Stimulated activated memory B cell treated with anti-CD40 and anti-IgM and Interleukin-4, amounts not matched to agents 10 μg/mL and 1 μg/mL and 100 μg/mL, for 72 hours (primary cell): ENCODE results near the gene SLC22A4.

Experiments used
- ATAC-seq: fragments of 150-1000 bp; cut with Tn5 transposase; 2 replicates; pipeline ENCODE4 v1.10.0; 2021
- H3K27ac Mint-ChIP-seq: one replicate; pipeline ENCODE4 v1.8.0; 2022; ENCODE audit warnings: mild to moderate bottlenecking, mixed read lengths
- H3K27me3 Mint-ChIP-seq: one replicate; pipeline ENCODE4 v1.8.0; 2022; ENCODE audit warnings: mixed read lengths
- H3K36me3 Mint-ChIP-seq: one replicate; pipeline ENCODE4 v1.8.0; 2022; ENCODE audit warnings: mixed read lengths
- H3K4me1 Mint-ChIP-seq: one replicate; pipeline ENCODE4 v1.8.0; 2022; ENCODE audit warnings: mixed read lengths
- H3K4me3 Mint-ChIP-seq: one replicate; pipeline ENCODE4 v1.8.0; 2022; ENCODE audit warnings: mild to moderate bottlenecking, moderate library complexity, mixed read lengths
- H3K9me3 Mint-ChIP-seq: one replicate; pipeline ENCODE4 v1.8.0; 2022; ENCODE audit warnings: mixed read lengths

Gene SLC22A4

GRCh38 chr5:132321109-132321721 is 27.0 kb downstream of the SLC22A4 start:
- Mint-ChIP-seq H3K36me3 (peaks cover 22% of the 10 kb centered on the region), H3K27ac (no peak overlapping the region), H3K4me1 (no peaks in the 10 kb centered on the region), H3K9me3 (no peaks in the 10 kb centered on the region), H3K27me3 (no peaks in the 10 kb centered on the region), H3K4me3 (no peak overlapping the region)
- ATAC-seq = no peak

DNA sequence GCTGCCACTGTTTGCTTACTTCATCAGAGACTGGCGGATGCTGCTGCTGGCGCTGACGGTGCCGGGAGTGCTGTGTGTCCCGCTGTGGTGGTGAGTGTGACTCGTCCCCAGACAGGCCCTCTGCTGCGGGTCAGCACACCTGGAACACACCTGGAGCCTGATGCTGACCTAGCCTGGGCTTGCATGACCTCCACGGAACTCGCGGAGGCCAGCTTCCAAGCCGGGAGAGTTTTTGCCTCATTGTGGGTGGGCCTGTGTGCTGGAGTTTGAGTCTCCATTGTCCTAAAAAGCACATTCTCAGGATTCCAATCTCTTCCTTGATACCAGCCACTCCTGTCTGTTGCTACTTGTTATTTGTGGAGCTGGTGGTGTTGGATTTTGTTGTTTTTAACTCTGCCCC is 28.1 kb downstream of the SLC22A4 start:
- Mint-ChIP-seq H3K36me3 (peaks cover 22% of the 10 kb centered on the region), H3K27me3 (no peaks in the 10 kb centered on the region), H3K9me3 (no peaks in the 10 kb centered on the region), H3K4me1 (no peaks in the 10 kb centered on the region), H3K4me3 (no peak overlapping the region), H3K27ac (no peak overlapping the region)
- no peak for ATAC-seq

DNA sequence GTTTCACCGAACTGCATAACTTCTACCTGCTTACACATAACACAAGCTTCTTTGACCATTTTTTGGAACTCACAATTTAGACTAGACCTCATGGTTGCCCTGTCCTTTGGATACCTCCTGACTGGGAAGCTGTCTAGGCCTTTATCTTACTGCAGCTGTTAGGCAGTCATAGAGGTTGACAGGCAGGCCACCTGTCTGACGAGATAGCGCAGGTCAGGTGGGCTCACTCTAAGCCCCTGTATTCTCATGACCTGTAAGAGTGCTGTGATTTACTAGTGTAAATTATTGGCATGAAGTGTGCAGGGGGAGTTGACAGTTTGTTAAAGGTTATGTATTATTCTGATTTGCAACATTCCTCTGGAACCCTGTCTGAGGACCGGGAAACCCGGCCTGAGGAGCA is 29.0 kb downstream of the SLC22A4 start:
- Mint-ChIP-seq H3K9me3 (no peaks in the 10 kb centered on the region), H3K27me3 (no peaks in the 10 kb centered on the region), H3K36me3 (peaks cover 29% of the 10 kb centered on the region), H3K4me1 (no peaks in the 10 kb centered on the region), H3K27ac (no peak overlapping the region), H3K4me3 (no peak overlapping the region)
- no peak for ATAC-seq

DNA sequence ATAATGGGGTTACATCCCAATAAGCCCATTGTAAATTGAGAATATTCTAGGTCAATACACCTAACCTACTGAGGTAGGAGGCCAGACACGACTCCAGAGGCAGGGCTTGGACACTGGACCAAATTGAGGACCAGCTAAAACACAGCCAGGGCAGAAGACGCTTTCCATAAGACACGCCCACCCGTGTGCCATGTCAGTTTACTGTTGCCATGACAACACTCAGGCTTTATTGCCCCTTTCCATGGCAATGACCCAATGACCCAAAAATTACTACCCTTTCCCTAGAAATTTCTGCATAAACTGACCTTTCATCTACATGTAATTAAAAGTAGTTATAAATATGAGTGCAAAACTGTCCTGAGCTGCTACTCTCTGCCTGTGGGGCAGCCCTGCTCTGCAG is 31.5 kb downstream of the SLC22A4 start:
- H3K36me3 Mint-ChIP-seq = peaks cover 35% of the 10 kb centered on the region
- no peaks in the 10 kb centered on the region for H3K4me1 Mint-ChIP-seq
- no peak overlapping the region for H3K4me3 Mint-ChIP-seq
- no peaks in the 10 kb centered on the region for H3K9me3 Mint-ChIP-seq
- no peak for ATAC-seq
- no peaks in the 10 kb centered on the region for H3K27me3 Mint-ChIP-seq
- H3K27ac Mint-ChIP-seq = no peak overlapping the region

- Mint-ChIP-seq H3K4me1 (no peaks in the 10 kb centered on the region), H3K27ac (no peak overlapping the region), H3K4me3 (no peak overlapping the region), H3K9me3 (no peaks in the 10 kb centered on the region), H3K27me3 (no peaks in the 10 kb centered on the region), H3K36me3 (peaks cover 37% of the 10 kb centered on the region)
- ATAC-seq = no peak
These were observed 33.2 kb downstream of the SLC22A4 start for GRCh38 chr5:132327252-132327955.

DNA sequence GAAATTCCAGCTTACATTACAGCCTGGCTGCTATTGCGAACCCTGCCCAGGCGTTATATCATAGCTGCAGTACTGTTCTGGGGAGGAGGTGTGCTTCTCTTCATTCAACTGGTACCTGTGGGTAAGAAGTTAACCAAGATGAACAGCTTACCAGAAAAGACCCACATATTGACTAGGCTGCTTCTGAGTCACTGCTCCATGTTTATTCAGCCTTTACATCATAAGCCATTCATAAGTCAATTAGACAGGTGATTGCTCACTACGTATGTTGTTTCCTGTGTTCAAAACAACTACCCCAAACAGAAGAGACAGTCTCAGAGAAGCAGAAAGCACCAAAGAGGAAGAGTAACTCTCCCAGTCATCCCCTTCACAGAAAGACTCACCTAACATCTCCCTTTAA is 40.6 kb downstream of the SLC22A4 start:
- H3K27me3 Mint-ChIP-seq = no peaks in the 10 kb centered on the region
- H3K4me1 Mint-ChIP-seq = peaks cover 8% of the 10 kb centered on the region
- peaks cover 16% of the 10 kb centered on the region for H3K36me3 Mint-ChIP-seq
- ATAC-seq = peak; percentile 62
- no peaks in the 10 kb centered on the region for H3K9me3 Mint-ChIP-seq
- H3K27ac Mint-ChIP-seq = peak overlapping the region; percentile 31
- no peak overlapping the region for H3K4me3 Mint-ChIP-seq

DNA sequence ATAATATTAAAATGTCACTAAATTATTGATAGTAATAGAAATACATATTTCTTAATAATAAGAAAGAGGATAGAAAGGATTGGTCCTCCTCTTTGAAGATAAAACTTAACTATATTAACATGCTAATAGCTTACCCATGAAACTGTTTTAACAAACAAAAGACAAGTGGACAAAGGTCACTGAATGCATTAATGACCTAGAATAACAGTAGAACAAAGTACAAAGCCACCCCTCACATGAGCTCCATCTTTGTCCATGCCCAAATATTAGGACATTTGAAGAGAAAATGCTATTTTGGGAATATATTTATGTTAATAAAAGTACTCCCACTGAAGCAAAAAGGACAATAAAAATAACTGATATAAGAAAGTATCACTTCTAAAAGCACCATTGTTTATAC is 41.2 kb downstream of the SLC22A4 start:
- H3K9me3 Mint-ChIP-seq = no peaks in the 10 kb centered on the region
- H3K27ac Mint-ChIP-seq = no peak overlapping the region
- peaks cover 8% of the 10 kb centered on the region for H3K4me1 Mint-ChIP-seq
- peaks cover 21% of the 10 kb centered on the region for H3K36me3 Mint-ChIP-seq
- H3K4me3 Mint-ChIP-seq = no peak overlapping the region
- ATAC-seq = no peak
- H3K27me3 Mint-ChIP-seq = no peaks in the 10 kb centered on the region

DNA sequence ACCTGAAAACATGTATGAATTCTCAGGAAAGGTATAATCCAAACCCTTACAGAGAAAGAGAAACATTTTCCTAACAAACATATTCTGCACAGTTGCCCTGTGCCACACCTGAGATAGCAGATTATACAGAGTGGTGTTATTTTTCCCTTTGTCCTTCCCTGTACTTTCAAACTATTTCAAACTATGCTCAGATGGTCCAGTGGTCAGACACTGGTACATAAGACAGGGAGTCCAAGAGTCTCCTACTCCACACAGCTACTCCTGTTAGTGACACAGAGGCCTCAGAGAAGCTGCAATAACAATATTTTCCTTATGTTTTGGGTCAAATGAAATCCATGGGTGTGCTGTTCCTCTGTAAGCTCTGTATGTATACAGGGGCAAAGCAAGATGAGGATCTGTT is 45.3 kb downstream of the SLC22A4 start:
- Mint-ChIP-seq H3K27me3 (no peaks in the 10 kb centered on the region), H3K27ac (no peak overlapping the region), H3K4me3 (no peak overlapping the region), H3K9me3 (no peaks in the 10 kb centered on the region), H3K36me3 (peaks cover 20% of the 10 kb centered on the region), H3K4me1 (peaks cover 8% of the 10 kb centered on the region)
- ATAC-seq = no peak

DNA sequence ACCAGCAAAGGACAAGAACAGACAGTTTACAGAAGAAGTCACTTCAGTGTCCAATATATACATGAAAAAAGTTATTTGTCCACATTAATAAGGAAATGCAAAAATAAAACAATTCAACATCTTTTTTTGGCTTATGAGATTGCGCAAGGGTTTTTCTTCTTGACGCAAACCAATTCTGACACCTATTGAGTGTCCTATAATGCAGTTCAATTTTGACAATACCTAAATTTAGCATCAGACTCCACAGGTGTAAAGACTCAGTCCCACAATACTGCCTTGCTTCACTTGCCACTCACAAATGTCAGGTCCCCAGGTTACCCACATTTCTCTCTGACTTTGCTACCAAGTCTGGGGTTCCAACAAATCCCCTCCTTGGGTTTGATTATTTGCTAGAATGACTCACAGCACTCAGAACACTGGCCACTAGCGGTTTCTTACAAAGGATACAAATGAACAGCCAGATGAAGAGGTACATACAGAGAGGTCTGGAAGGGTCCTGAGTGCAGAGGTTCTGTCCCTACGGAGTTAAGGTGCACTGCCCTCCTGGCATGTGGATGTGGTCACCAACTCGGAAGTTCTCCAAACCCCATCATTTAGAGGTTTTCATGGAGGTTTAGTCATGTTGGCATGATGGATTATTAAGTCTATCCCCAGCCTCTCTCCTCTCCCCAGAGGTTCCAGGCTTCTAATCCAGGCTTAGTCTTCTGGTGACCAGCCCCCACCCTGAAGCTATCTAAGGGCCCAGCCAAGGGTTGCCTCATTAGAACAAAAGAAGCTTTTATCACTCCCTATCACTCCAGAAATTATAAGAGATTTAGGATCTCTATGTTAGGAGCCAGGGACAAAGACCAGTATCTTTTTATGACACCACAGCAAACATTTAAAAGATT is 48.3 kb downstream of the SLC22A4 start:
- Mint-ChIP-seq H3K27me3 (no peaks in the 10 kb centered on the region), H3K4me3 (no peak overlapping the region), H3K4me1 (no peaks in the 10 kb centered on the region), H3K9me3 (peaks cover 4% of the 10 kb centered on the region), H3K27ac (no peak overlapping the region), H3K36me3 (peaks cover 28% of the 10 kb centered on the region)
- ATAC-seq = no peak

- ATAC-seq = no peak
- Mint-ChIP-seq H3K27me3 (no peaks in the 10 kb centered on the region), H3K4me3 (no peak overlapping the region), H3K4me1 (no peaks in the 10 kb centered on the region), H3K9me3 (peaks cover 4% of the 10 kb centered on the region), H3K27ac (no peak overlapping the region), H3K36me3 (peaks cover 43% of the 10 kb centered on the region)
These were observed 50.8 kb downstream of the SLC22A4 start for GRCh38 chr5:132344775-132345514.

DNA sequence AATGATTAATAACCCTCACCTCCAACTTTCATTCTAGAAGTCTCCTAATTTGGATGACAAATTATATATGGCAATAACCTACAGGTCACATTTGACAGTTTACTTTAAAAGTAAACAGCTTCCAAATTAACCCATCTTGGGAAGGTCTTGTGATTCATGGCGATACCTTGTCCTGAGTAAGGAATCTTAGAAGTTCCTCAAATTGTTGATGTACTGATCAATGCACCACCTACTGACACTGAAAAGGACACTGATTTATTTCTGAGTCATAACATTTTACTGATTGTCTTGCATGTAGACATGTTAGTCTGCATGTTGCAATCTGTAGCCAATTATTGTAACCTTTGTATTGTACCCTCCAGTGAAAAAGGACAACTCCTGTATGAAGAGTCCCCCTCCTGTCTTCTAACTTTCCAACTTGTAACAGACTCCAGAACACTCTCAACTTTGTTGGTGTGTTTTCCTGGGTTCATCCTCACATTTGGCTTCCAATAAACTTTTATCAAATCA is 59.3 kb downstream of the SLC22A4 start:
- peaks cover 13% of the 10 kb centered on the region for H3K4me1 Mint-ChIP-seq
- H3K9me3 Mint-ChIP-seq = peaks cover 4% of the 10 kb centered on the region
- no peak overlapping the region for H3K27ac Mint-ChIP-seq
- no peak for ATAC-seq
- peaks cover 48% of the 10 kb centered on the region for H3K36me3 Mint-ChIP-seq
- no peak overlapping the region for H3K4me3 Mint-ChIP-seq
- no peaks in the 10 kb centered on the region for H3K27me3 Mint-ChIP-seq

- peaks cover 39% of the 10 kb centered on the region for H3K36me3 Mint-ChIP-seq
- no peak overlapping the region for H3K4me3 Mint-ChIP-seq
- peak overlapping the region; percentile 65 for H3K27ac Mint-ChIP-seq
- H3K4me1 Mint-ChIP-seq = peaks cover 13% of the 10 kb centered on the region
- peaks cover 4% of the 10 kb centered on the region for H3K9me3 Mint-ChIP-seq
- ATAC-seq = peak; percentile 49
- no peaks in the 10 kb centered on the region for H3K27me3 Mint-ChIP-seq
These were observed 60.4 kb downstream of the SLC22A4 start for GRCh38 chr5:132354381-132355139.

- Mint-ChIP-seq H3K36me3 (peaks cover 36% of the 10 kb centered on the region), H3K27ac (peak overlapping the region; percentile 65), H3K9me3 (peaks cover 4% of the 10 kb centered on the region), H3K4me3 (no peak overlapping the region), H3K27me3 (no peaks in the 10 kb centered on the region), H3K4me1 (peaks cover 13% of the 10 kb centered on the region)
- no peak for ATAC-seq
These were observed 61.1 kb downstream of the SLC22A4 start for GRCh38 chr5:132355140-132355765.

DNA sequence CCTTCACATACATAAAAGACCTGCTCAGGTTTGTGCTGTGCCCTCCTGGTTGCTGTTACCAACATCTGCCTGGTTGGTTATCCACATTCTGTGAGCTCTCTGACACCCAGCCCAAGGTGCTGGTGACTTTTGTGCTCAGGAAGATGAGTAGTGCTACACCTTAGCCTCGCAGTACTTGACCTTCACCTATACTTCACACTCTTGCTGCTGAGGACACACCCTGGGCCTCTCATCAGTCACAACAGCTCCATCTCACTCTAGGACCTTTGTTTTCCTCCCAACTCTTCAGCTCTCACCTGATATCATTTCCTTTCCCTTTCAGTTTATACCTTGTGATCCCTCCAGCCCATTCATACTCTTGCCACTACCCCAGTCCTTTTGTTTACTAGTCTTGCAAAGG is 64.6 kb downstream of the SLC22A4 start:
- no peak overlapping the region for H3K27ac Mint-ChIP-seq
- H3K4me3 Mint-ChIP-seq = no peak overlapping the region
- no peaks in the 10 kb centered on the region for H3K27me3 Mint-ChIP-seq
- H3K4me1 Mint-ChIP-seq = peaks cover 13% of the 10 kb centered on the region
- H3K9me3 Mint-ChIP-seq = peaks cover 4% of the 10 kb centered on the region
- no peak for ATAC-seq
- peaks cover 23% of the 10 kb centered on the region for H3K36me3 Mint-ChIP-seq
